ENCODE data around the gene DHRSX.
"Not testable (repeated sequence)": the region's sequence is repeated elsewhere in the genome, so short reads cannot be mapped to it uniquely, and the experiment has no call there.

Gene DHRSX

GRCh38 chrX:2402361-2402690 is 98.5 kb downstream of the DHRSX start:
- Mint-ChIP-seq H3K4me1 (ENCODE audit: low read depth) (peaks cover 1% of the 10 kb centered on the region), H3K27ac (no peak overlapping the region), H3K9me3 (ENCODE audit: low read depth) (no peaks in the 10 kb centered on the region), H3K27me3 (no peaks in the 10 kb centered on the region), H3K36me3 (peaks cover 21% of the 10 kb centered on the region), H3K4me3 (no peak overlapping the region)

GRCh38 chrX:2401590-2402360 is 99.0 kb downstream of the DHRSX start:
- no peak overlapping the region for H3K4me3 Mint-ChIP-seq
- H3K27ac Mint-ChIP-seq, result no peak overlapping the region
- H3K9me3 Mint-ChIP-seq (ENCODE audit: low read depth), result no peaks in the 10 kb centered on the region

DNA sequence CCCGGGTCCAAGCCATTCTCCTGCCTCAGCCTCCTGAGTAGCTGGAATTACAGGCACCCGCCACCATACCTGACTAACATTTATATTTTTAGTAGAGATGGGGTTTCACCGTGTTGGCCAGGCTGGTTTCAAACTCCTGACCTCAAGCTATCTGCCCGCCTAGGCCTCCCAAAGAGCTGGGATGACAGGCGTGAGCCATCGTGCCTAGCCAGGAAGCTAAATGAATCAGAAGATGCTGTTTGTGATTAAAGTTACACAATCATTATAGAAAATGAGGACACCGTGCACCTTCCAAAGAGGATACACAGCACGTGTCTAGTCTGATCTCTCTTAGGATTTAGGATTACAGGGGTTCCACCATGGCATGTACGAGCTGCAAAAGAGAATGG is 99.6 kb downstream of the DHRSX start:
- no peaks in the 10 kb centered on the region for H3K9me3 Mint-ChIP-seq (ENCODE audit: low read depth)
- no peak overlapping the region for H3K27ac Mint-ChIP-seq
- peaks cover 1% of the 10 kb centered on the region for H3K4me1 Mint-ChIP-seq (ENCODE audit: low read depth)
- no peaks in the 10 kb centered on the region for H3K27me3 Mint-ChIP-seq
- H3K36me3 Mint-ChIP-seq, result peaks cover 14% of the 10 kb centered on the region
- no peak overlapping the region for H3K4me3 Mint-ChIP-seq

More at GRCh38 chrX:2401590-2402360, 99.0 kb downstream of the DHRSX start:
- Mint-ChIP-seq H3K27me3 (no peaks in the 10 kb centered on the region), H3K4me1 (ENCODE audit: low read depth) (peaks cover 1% of the 10 kb centered on the region), H3K36me3 (peaks cover 16% of the 10 kb centered on the region)

- Mint-ChIP-seq H3K4me3 (no peak overlapping the region), H3K27me3 (no peaks in the 10 kb centered on the region), H3K36me3 (peaks cover 15% of the 10 kb centered on the region), H3K27ac (no peak overlapping the region), H3K4me1 (ENCODE audit: low read depth) (peaks cover 1% of the 10 kb centered on the region), H3K9me3 (ENCODE audit: low read depth) (no peaks in the 10 kb centered on the region)
Measured at GRCh38 chrX:2398064-2398656, 102.6 kb downstream of the DHRSX start.

- Mint-ChIP-seq H3K36me3 (peaks cover 13% of the 10 kb centered on the region), H3K4me1 (ENCODE audit: low read depth) (peaks cover 1% of the 10 kb centered on the region), H3K27me3 (no peaks in the 10 kb centered on the region), H3K9me3 (ENCODE audit: low read depth) (no peaks in the 10 kb centered on the region), H3K4me3 (no peak overlapping the region), H3K27ac (no peak overlapping the region)
Measured at GRCh38 chrX:2397229-2398063, 103.3 kb downstream of the DHRSX start.

- Mint-ChIP-seq H3K36me3 (peaks cover 19% of the 10 kb centered on the region), H3K27me3 (no peaks in the 10 kb centered on the region), H3K4me1 (ENCODE audit: low read depth) (peaks cover 1% of the 10 kb centered on the region), H3K4me3 (no peak overlapping the region), H3K9me3 (ENCODE audit: low read depth) (no peaks in the 10 kb centered on the region), H3K27ac (no peak overlapping the region)
Measured at GRCh38 chrX:2395261-2395992, 105.3 kb downstream of the DHRSX start.

DNA sequence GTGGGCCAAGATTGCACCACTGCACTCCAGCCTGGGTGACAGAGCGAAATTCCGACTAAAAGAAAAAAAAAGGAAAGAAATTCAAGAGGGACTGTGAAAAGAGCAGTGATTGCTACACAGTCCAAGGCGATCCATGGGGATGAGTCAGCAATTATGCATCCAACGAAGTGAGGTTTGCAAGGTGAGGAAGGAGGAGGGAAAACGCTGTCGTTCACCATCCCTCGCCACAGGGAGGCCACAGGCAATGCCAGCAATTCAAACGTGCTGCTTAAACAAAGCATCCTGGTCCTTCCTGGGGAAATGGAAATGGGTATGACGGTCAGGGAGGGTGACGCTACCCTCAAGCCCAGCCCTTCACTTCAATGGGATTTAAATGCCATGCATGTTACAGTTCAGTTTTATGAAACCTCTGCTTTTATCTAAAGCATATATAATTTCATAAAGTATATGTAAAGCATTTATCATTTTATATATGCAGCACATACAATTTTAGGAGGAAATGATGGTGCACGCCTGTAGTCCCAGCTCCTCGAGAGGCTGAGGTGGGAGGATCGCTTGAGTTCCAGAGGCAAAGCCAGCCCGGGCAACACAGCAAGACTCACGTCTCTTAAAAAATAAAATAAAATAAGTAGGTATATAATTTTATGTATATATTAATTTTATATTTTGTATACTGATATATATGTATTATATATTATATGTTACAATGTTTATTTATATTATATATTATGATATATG is 108.7 kb downstream of the DHRSX start:
- no peaks in the 10 kb centered on the region for H3K4me1 Mint-ChIP-seq (ENCODE audit: low read depth)
- peaks cover 15% of the 10 kb centered on the region for H3K36me3 Mint-ChIP-seq
- H3K27ac Mint-ChIP-seq, result no peak overlapping the region
- H3K9me3 Mint-ChIP-seq (ENCODE audit: low read depth), result no peaks in the 10 kb centered on the region
- H3K27me3 Mint-ChIP-seq, result no peaks in the 10 kb centered on the region
- H3K4me3 Mint-ChIP-seq, result no peak overlapping the region

- H3K27me3 Mint-ChIP-seq, result no peaks in the 10 kb centered on the region
- H3K4me3 Mint-ChIP-seq, result no peak overlapping the region
- H3K36me3 Mint-ChIP-seq, result peaks cover 15% of the 10 kb centered on the region
- H3K4me1 Mint-ChIP-seq (ENCODE audit: low read depth), result no peaks in the 10 kb centered on the region
- no peaks in the 10 kb centered on the region for H3K9me3 Mint-ChIP-seq (ENCODE audit: low read depth)
- H3K27ac Mint-ChIP-seq, result no peak overlapping the region
Measured at GRCh38 chrX:2390754-2391153, 110.0 kb downstream of the DHRSX start.

DNA sequence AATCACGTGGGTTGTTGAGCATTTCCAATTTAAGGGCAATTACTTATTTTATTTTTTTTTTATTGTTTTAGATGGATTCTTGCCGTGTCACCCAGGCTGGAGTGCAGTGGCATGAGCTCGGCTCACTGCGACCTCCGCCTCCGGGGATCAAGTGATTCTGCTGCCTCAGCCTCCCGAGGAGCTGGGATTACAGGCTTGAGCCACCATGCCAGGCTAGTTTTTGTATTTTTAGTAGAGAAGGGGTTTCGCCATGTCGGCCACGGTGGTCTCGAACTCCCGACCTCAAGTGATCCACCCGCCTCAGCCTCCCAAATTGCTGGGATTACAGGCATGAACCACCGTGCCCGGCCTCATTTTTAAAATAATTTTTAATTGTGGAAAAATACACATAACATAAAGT is 111.0 kb downstream of the DHRSX start:
- H3K9me3 Mint-ChIP-seq (ENCODE audit: low read depth); H3K27ac Mint-ChIP-seq; H3K4me3 Mint-ChIP-seq; H3K4me1 Mint-ChIP-seq (ENCODE audit: low read depth); H3K27me3 Mint-ChIP-seq: not testable (repeated sequence)
- peaks cover 15% of the 10 kb centered on the region for H3K36me3 Mint-ChIP-seq

DNA sequence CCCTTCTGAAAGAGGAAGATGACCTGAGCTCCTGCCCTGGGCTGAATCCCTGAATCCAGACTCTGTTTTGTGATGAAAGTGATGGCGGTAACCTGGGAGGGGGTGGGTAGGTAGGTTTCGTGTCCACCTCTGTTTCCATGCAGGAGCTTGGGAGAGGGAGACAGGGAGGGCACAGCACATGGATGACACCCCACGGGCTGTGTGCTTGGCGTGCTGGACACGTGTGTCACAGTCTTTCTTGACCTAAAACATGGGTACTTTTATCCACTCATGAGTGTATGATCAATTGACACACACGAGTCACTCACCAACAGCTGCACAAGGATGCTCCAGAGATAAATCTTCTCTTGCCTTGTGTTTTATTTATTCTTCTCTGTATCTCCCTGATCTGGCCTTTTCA is 111.5 kb downstream of the DHRSX start:
- H3K4me1 Mint-ChIP-seq (ENCODE audit: low read depth), result no peaks in the 10 kb centered on the region
- no peak overlapping the region for H3K4me3 Mint-ChIP-seq
- no peaks in the 10 kb centered on the region for H3K27me3 Mint-ChIP-seq
- no peak overlapping the region for H3K27ac Mint-ChIP-seq
- H3K36me3 Mint-ChIP-seq, result peaks cover 15% of the 10 kb centered on the region
- no peaks in the 10 kb centered on the region for H3K9me3 Mint-ChIP-seq (ENCODE audit: low read depth)

GRCh38 chrX:2388669-2389068 is 112.1 kb downstream of the DHRSX start:
- no peaks in the 10 kb centered on the region for H3K27me3 Mint-ChIP-seq
- no peaks in the 10 kb centered on the region for H3K4me1 Mint-ChIP-seq (ENCODE audit: low read depth)
- H3K4me3 Mint-ChIP-seq, result no peak overlapping the region
- H3K36me3 Mint-ChIP-seq, result peaks cover 13% of the 10 kb centered on the region
- no peak overlapping the region for H3K27ac Mint-ChIP-seq
- H3K9me3 Mint-ChIP-seq (ENCODE audit: low read depth), result no peaks in the 10 kb centered on the region

- Mint-ChIP-seq H3K4me1 (ENCODE audit: low read depth) (no peaks in the 10 kb centered on the region), H3K27ac (no peak overlapping the region), H3K36me3 (peaks cover 13% of the 10 kb centered on the region), H3K4me3 (no peak overlapping the region), H3K27me3 (no peaks in the 10 kb centered on the region), H3K9me3 (ENCODE audit: low read depth) (no peaks in the 10 kb centered on the region)
Measured at GRCh38 chrX:2387614-2388239, 113.0 kb downstream of the DHRSX start.

GRCh38 chrX:2385224-2385623 is 115.6 kb downstream of the DHRSX start:
- H3K27ac Mint-ChIP-seq, result no peak overlapping the region
- H3K4me1 Mint-ChIP-seq (ENCODE audit: low read depth), result no peaks in the 10 kb centered on the region
- H3K36me3 Mint-ChIP-seq, result peaks cover 2% of the 10 kb centered on the region
- no peak overlapping the region for H3K4me3 Mint-ChIP-seq
- H3K9me3 Mint-ChIP-seq (ENCODE audit: low read depth), result no peaks in the 10 kb centered on the region
- H3K27me3 Mint-ChIP-seq, result no peaks in the 10 kb centered on the region

GRCh38 chrX:2384486-2384885 is 116.3 kb downstream of the DHRSX start:
- Mint-ChIP-seq H3K36me3 (peaks cover 3% of the 10 kb centered on the region), H3K27me3 (no peaks in the 10 kb centered on the region), H3K9me3 (ENCODE audit: low read depth) (no peaks in the 10 kb centered on the region), H3K4me1 (ENCODE audit: low read depth) (no peaks in the 10 kb centered on the region), H3K4me3 (no peak overlapping the region), H3K27ac (no peak overlapping the region)
